ENCODE results near the gene DDX47.

GRCh38 chr12:12803186-12803585 is 10.0 kb upstream of the DDX47 start:
- TF ChIP-seq CTCF (IDR thresholded peaks at IDR 0.05; ENCODE audit: low read length): no peak
- no peak for TF ChIP-seq EZH2 (IDR thresholded peaks at IDR 0.05; ENCODE audit: borderline replicate concordance, low read length)

Data from OCI-LY1 (cell line).